MM.1S (cell line): ENCODE measurements around the gene BLOC1S1.

Experiments used
- CTCF ChIP-seq: fragments of 300-600 bp; sonication (generic); IDR thresholded peaks from 2 replicates; pipeline ENCODE4 v1.5.1; 2016; ENCODE audit warnings: antibody characterized with exemption, low read length, mixed read lengths
- EZH2 ChIP-seq: fragments of 300-600 bp; sonication (generic); optimal IDR thresholded peaks from 2 replicates; pipeline ENCODE3; 2017; ENCODE audit warnings: low read depth, mild to moderate bottlenecking, antibody characterized with exemption, low read length, mixed read lengths
- EZH2phosphoT487 ChIP-seq: fragments of 300-600 bp; sonication (generic); IDR thresholded peaks from 2 replicates; pipeline ENCODE4 v1.6.1; 2018; ENCODE audit warnings: antibody characterized with exemption, low read length

- TF ChIP-seq EZH2phosphoT487 (no peak), EZH2 (no peak), CTCF (no peak)
Observed at GRCh38 chr12:55715833-55716581, at the start of gene BLOC1S1.
